NCI-H1417 treated with DMSO at 0.1 percent for 48 hours (cell line): ENCODE results near the gene CCSER1.
"Not testable (repeated sequence)": the region's sequence is repeated elsewhere in the genome, so short reads cannot be mapped to it uniquely, and the experiment has no call there.

Source experiments
- DNase-seq: peaks from one replicate; lab custom pipeline; 2025; lab: John Stamatoyannopoulos, UW

CCSER1 gene

GRCh38 chr4:90840828-90841227 is 713.6 kb downstream of the CCSER1 start:
- no peak for DNase-seq

GRCh38 chr4:90841676-90842075 is 714.5 kb downstream of the CCSER1 start:
- DNase-seq = no peak

GRCh38 chr4:90842960-90843359 is 715.8 kb downstream of the CCSER1 start:
- DNase-seq = no peak

- no peak for DNase-seq
Measured at GRCh38 chr4:90844241-90844640, 717.0 kb downstream of the CCSER1 start.

GRCh38 chr4:90845777-90846176 is 718.6 kb downstream of the CCSER1 start:
- DNase-seq = no peak

- DNase-seq = no peak
Measured at GRCh38 chr4:90852237-90852636, 725.0 kb downstream of the CCSER1 start.

- DNase-seq = no peak
Measured at GRCh38 chr4:90855111-90855510, 727.9 kb downstream of the CCSER1 start.

GRCh38 chr4:90857081-90857820 is 730.1 kb downstream of the CCSER1 start:
- no peak for DNase-seq

GRCh38 chr4:90875791-90876190 is 748.6 kb downstream of the CCSER1 start:
- DNase-seq = no peak

GRCh38 chr4:90876296-90876695 is 749.1 kb downstream of the CCSER1 start:
- DNase-seq = no peak

GRCh38 chr4:90883519-90883918 is 756.3 kb downstream of the CCSER1 start:
- peak; percentile 28 for DNase-seq

GRCh38 chr4:90888571-90888970 is 761.4 kb downstream of the CCSER1 start:
- no peak for DNase-seq

GRCh38 chr4:90889171-90889570 is 762.0 kb downstream of the CCSER1 start:
- no peak for DNase-seq

- DNase-seq = not testable (repeated sequence)
Measured at GRCh38 chr4:90903413-90903812, 776.2 kb downstream of the CCSER1 start.

- no peak for DNase-seq
Measured at GRCh38 chr4:90904021-90904420, 776.8 kb downstream of the CCSER1 start.

- no peak for DNase-seq
Measured at GRCh38 chr4:90906239-90906638, 779.0 kb downstream of the CCSER1 start.

- DNase-seq = not testable (repeated sequence)
Measured at GRCh38 chr4:90911724-90912434, 784.7 kb downstream of the CCSER1 start.

GRCh38 chr4:90922174-90922573 is 795.0 kb downstream of the CCSER1 start:
- DNase-seq = no peak

- DNase-seq = no peak
Measured at GRCh38 chr4:90926957-90927356, 799.8 kb downstream of the CCSER1 start.

- no peak for DNase-seq
Measured at GRCh38 chr4:90943311-90943710, 816.1 kb downstream of the CCSER1 start.

GRCh38 chr4:90946945-90947344 is 819.8 kb downstream of the CCSER1 start:
- no peak for DNase-seq

- peak; percentile 24 for DNase-seq
Measured at GRCh38 chr4:90950385-90950841, 823.2 kb downstream of the CCSER1 start.

- no peak for DNase-seq
Measured at GRCh38 chr4:90951037-90951436, 823.8 kb downstream of the CCSER1 start.
